ENCODE results near the gene PROC. TPM values are rescaled to one million over a fixed set of nuclear protein-coding genes. Genes with fewer than 3 reads are reported as not detected.

PROC gene
- total RNA-seq, 1 donor from 2014 or later: 8.9 TPM

DNA sequence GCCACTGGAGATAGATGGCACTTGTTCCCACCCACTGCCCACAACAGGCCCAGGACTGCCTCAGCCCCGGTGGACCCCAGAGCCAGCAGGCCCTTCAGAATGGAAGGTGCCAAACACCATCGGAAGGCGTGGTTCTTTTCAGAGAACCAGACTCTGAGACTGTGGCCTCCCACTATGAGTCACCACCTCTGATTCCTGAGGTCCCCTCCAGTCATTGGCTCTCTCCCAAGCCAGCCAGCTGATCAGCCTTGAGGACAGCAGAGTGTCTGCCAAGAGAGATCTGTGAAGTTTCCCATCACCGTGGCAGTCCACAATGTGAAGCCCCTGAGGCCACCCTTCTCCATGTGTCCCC lies 20.0 kb upstream of the PROC start:
- TF ChIP-seq, protein P1, sequence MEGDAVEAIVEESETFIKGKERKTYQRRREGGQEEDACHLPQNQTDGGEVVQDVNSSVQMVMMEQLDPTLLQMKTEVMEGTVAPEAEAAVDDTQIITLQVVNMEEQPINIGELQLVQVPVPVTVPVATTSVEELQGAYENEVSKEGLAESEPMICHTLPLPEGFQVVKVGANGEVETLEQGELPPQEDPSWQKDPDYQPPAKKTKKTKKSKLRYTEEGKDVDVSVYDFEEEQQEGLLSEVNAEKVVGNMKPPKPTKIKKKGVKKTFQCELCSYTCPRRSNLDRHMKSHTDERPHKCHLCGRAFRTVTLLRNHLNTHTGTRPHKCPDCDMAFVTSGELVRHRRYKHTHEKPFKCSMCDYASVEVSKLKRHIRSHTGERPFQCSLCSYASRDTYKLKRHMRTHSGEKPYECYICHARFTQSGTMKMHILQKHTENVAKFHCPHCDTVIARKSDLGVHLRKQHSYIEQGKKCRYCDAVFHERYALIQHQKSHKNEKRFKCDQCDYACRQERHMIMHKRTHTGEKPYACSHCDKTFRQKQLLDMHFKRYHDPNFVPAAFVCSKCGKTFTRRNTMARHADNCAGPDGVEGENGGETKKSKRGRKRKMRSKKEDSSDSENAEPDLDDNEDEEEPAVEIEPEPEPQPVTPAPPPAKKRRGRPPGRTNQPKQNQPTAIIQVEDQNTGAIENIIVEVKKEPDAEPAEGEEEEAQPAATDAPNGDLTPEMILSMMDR (conservative IDR thresholded peaks at IDR 0.05): no peak
- peak overlapping the region; percentile 31 for H3K4me3 Mint-ChIP-seq
- H3K9me3 Mint-ChIP-seq: peaks cover 4% of the 10 kb centered on the region
- H3K4me1 Mint-ChIP-seq (ENCODE audit: unreplicated experiment): peaks cover 18% of the 10 kb centered on the region
- peak overlapping the region; percentile 76 for H3K27ac Mint-ChIP-seq
- no peak for DNase-seq (ENCODE audit: extremely low spot score, unreplicated experiment)
- H3K36me3 Mint-ChIP-seq: no peaks in the 10 kb centered on the region
- peaks cover 6% of the 10 kb centered on the region for H3K27me3 Mint-ChIP-seq

DNA sequence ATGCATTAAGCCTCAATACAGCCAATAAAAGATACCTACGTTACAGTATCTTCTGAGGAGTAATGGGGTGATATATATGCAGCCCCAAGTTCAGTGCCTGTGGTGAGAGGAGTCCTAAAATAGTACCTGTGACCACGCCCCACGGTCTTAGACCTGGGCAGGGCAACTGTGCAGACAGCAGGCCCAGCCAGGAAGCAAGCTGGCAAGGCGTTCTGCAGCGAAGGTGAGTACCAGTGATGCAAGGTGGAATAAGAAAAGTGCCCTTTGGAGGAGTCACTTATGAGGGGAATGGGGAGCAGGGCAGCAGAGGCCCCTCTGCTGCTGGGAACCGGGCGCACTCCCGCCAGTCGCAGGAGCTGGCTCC lies 17.7 kb upstream of the PROC start:
- DNase-seq (ENCODE audit: extremely low spot score, unreplicated experiment): peak; percentile 11
- Mint-ChIP-seq H3K27ac (no peak overlapping the region), H3K27me3 (peaks cover 11% of the 10 kb centered on the region), H3K9me3 (no peaks in the 10 kb centered on the region), H3K36me3 (no peaks in the 10 kb centered on the region), H3K4me1 (ENCODE audit: unreplicated experiment) (peaks cover 18% of the 10 kb centered on the region), H3K4me3 (no peak overlapping the region)
- TF ChIP-seq, protein P1 (conservative IDR thresholded peaks at IDR 0.05): no peak

DNA sequence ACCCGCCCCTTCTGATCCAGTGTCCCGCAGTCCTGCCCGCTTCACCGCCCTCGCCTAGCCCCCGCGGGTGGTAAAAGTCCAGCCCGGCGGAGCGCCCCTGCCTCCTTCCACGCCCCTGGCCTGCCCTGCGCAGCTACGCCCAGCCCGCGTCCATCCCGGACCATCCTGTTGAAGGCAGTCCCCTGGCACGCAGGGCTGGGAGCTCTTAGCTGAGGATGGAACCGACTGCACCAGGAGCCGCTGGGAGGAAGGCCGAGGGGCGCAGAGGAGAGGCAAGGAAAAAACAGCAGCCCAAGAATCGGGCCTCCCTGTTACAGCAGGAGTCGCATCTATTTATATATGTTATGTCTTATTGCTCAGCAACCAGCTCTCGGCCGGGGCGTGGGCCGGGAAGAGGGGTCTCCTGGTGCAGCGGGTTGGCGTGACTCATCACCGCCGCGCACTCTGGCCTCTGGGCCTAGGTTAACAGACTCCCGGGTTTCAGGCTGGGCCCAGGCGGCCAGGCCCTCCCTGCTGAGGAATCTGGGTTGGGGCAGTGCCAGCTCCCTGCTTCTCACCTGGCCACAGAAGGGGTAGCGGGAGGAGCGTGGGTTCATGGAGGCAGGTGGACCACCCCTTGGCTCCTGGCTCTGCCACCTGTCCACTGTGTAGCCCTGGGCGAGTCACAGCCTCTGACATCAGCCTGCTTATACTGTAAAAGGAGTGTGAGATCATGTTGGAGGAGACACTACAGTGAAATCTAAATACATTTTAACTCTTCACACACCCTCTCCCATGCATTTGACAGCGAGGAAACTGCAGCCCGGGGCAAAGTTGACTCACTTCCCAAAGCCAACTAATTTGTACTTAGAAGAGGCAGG lies 17.1 kb upstream of the PROC start:
- Mint-ChIP-seq H3K27ac (no peak overlapping the region), H3K4me1 (ENCODE audit: unreplicated experiment) (peaks cover 18% of the 10 kb centered on the region), H3K4me3 (no peak overlapping the region), H3K27me3 (peaks cover 11% of the 10 kb centered on the region), H3K9me3 (no peaks in the 10 kb centered on the region), H3K36me3 (no peaks in the 10 kb centered on the region)
- TF ChIP-seq, protein P1 (conservative IDR thresholded peaks at IDR 0.05): no peak
- DNase-seq (ENCODE audit: extremely low spot score, unreplicated experiment): peak; percentile 64

DNA sequence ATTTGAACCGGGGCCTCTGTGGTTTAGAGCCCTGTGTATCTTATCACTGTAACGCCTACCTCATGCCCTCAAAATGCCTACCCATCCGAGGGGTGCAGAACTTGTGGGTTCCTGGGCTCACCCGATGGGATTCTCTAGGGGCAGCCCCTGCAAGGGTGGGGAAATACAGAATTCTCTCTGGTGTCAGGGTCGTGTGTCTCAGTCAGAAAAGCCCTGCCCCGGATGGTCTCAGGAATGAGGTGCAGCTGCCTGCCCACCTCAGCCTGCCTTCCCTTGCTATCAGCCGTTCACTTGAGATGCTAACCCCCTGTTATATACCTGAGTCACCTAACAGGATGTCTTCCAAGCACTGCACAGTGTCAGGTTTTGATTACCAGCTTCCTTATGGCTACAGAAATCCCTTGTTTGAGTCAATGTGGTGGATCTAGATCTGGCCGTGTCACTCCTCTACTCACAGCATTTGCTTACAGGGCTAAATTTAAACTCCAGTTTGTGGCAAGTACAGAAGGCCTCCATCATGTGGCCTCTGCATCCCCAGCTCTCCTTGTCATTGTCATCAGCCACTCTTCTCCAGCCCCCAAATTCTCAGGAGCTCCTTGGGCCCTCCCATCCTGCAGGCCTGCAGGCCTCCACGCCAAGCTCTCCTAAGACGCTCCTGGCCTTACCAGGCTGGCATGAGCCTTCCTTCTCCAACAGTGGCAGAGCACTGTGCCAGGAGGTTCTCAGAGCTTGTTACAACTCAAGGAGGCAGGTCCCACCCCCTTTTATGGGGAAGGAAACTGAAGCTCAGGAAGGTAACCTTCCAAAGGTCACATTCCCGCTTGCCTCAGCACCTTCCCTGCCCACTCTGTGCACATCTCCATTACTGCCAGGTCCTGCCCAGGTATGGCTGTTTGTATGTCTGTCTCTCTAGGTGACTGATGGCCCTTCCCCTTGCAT lies 16.2 kb upstream of the PROC start:
- no peaks in the 10 kb centered on the region for H3K9me3 Mint-ChIP-seq
- TF ChIP-seq, protein P1 (conservative IDR thresholded peaks at IDR 0.05): no peak
- H3K27me3 Mint-ChIP-seq: peaks cover 11% of the 10 kb centered on the region
- no peak overlapping the region for H3K27ac Mint-ChIP-seq
- H3K4me3 Mint-ChIP-seq: no peak overlapping the region
- H3K4me1 Mint-ChIP-seq (ENCODE audit: unreplicated experiment): peaks cover 18% of the 10 kb centered on the region
- no peak for DNase-seq (ENCODE audit: extremely low spot score, unreplicated experiment)
- H3K36me3 Mint-ChIP-seq: no peaks in the 10 kb centered on the region

DNA sequence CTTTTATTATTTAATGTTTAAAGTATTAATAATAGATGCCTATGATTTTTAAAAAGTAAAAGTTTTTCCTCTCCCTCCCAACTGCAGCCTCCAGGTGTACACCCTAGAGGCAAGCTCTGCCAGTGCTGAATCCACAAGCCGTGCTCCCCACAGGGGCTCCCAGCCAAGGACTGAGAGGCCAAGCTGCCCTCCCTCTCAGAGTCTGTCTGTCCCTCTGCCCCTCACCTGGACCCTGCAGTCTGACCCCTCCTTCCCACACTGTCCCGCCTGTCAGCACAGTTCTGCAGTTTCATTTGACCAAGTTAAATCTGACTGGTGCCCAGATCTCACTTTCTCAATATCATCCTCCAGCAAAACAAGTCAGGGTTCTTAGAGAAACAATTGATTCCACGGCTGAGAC lies 14.8 kb upstream of the PROC start:
- no peak overlapping the region for H3K27ac Mint-ChIP-seq
- peak; percentile 57 for DNase-seq (ENCODE audit: extremely low spot score, unreplicated experiment)
- TF ChIP-seq, protein P1 (conservative IDR thresholded peaks at IDR 0.05): no peak

More for the DNA sequence above, 14.8 kb upstream of the PROC start:
- Mint-ChIP-seq H3K4me3 (no peak overlapping the region), H3K4me1 (ENCODE audit: unreplicated experiment) (peaks cover 14% of the 10 kb centered on the region), H3K9me3 (no peaks in the 10 kb centered on the region), H3K27me3 (peaks cover 11% of the 10 kb centered on the region), H3K36me3 (no peaks in the 10 kb centered on the region)

Measured in type B pancreatic cell (in vitro differentiated cells).